GM12865 (cell line): ENCODE measurements around the gene PID1.

Experiments
- DNase-seq: peaks from one replicate; pipeline ENCODE4 v3.0.0; 2010; ENCODE audit warnings: low read depth
- H3K4me3 ChIP-seq: 2 replicates; pipeline ENCODE4 v1.5.1; 2011; ENCODE audit warnings: mild to moderate bottlenecking, low read depth, low read length, control low read depth
- CTCF ChIP-seq: IDR thresholded peaks from 2 replicates; pipeline ENCODE4 v1.5.1; 2011; ENCODE audit warnings: low read length, control low read depth, low read depth, inconsistent platforms; ENCODE audit not compliant: insufficient read depth; ENCODE audit errors: missing control alignments

Gene PID1

DNA sequence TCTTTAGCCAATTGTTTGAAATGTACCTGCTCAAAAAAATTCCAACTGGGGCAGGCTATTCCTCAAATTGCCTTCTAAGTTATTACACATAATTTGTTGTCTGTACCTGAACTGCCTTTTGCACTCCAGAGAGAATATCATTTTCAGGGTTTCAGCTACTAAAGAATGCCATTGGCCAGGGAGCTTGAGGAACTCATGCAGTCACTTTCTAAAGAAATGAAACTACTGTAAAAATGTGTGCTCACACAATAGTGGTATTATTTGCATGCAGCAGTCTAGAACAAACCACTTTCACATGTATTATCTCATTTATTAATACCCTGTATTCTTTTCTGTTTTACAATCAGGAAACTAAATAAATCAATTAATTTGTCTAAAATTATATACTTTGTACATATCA lies 152.2 kb downstream of the PID1 start:
- H3K4me3 ChIP-seq, result no peak overlapping the region
- TF ChIP-seq CTCF, result no peak
- peak; percentile 8 for DNase-seq

DNA sequence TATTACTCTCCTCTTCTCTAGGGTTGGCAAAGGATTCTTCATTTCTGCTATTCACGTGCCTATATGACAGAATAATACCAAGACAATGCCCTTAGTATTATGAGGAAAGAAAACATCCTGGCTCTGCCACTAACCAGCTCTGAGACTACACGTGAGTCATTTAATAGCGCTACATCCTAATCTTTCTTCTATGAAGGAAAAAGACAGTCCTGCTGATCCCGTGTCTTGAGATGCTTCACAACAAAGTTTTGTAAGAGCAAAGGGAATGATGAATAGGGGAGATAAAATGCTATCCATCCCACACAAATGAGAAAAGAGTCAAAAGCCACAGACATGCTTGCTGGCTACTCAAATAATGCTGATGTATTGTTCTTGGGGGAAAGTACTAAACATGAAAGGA lies 152.8 kb downstream of the PID1 start:
- no peak for TF ChIP-seq CTCF
- H3K4me3 ChIP-seq, result no peak overlapping the region
- DNase-seq, result no peak

- no peak for DNase-seq
- TF ChIP-seq CTCF, result no peak
- H3K4me3 ChIP-seq, result no peak overlapping the region
Measured at GRCh38 chr2:229111744-229112143, 159.3 kb downstream of the PID1 start.

DNA sequence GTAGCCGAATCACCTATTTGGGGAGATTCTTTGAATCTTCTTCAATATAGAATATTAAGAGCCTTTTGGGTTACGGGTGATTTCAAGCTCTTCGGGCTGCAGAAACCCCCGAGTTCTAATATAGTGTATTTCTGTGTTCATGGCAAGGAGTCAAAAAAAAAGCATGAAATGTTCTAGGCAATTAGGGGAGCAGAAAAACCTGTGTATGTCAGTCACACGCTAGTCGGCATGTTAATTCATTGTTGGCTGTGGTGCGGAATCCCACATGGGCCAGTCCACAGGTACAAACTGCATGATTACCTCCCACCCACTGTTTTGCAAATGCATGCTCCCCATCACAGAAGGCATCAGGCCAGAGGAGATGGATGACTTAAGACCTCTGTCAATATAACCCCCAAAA lies 161.9 kb downstream of the PID1 start:
- no peak for TF ChIP-seq CTCF
- H3K4me3 ChIP-seq, result no peak overlapping the region
- no peak for DNase-seq

DNA sequence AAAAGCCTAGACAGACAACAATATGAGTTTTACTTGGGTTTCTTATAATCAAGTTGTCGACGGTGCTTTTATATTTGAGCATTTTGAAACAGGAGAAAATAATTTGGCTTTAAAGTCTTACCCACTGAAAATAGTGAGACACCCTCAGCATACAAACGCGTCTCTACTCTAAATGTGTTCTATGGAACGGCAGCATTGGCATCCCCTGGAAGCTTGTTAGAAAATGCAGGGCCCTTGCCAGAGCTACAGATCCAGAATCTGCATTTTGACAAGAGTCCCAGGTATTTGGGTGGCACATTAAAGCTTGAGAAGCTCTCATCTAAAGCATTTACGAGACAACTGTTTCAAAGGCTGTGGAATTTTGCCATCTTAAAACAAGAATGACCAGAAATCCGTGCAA lies 163.5 kb downstream of the PID1 start:
- DNase-seq, result no peak
- TF ChIP-seq CTCF, result no peak
- no peak overlapping the region for H3K4me3 ChIP-seq

- DNase-seq, result no peak
- no peak overlapping the region for H3K4me3 ChIP-seq
- no peak for TF ChIP-seq CTCF
Measured at GRCh38 chr2:229104974-229105387, 166.1 kb downstream of the PID1 start.

- no peak for DNase-seq
- H3K4me3 ChIP-seq, result no peak overlapping the region
- no peak for TF ChIP-seq CTCF
Measured at GRCh38 chr2:229104025-229104424, 167.1 kb downstream of the PID1 start.
